ENCODE measurements around the gene PAPPA. TPM values are rescaled to one million over a fixed set of nuclear protein-coding genes. Genes with fewer than 3 reads are reported as not detected.

PAPPA gene
- total and polyA plus RNA-seq, 9 of the 15 experiments (the other 6 are each of a cell fraction or from before 2014, with no cell fraction given): 0.06 to 0.18 (median 0.11) TPM

DNA sequence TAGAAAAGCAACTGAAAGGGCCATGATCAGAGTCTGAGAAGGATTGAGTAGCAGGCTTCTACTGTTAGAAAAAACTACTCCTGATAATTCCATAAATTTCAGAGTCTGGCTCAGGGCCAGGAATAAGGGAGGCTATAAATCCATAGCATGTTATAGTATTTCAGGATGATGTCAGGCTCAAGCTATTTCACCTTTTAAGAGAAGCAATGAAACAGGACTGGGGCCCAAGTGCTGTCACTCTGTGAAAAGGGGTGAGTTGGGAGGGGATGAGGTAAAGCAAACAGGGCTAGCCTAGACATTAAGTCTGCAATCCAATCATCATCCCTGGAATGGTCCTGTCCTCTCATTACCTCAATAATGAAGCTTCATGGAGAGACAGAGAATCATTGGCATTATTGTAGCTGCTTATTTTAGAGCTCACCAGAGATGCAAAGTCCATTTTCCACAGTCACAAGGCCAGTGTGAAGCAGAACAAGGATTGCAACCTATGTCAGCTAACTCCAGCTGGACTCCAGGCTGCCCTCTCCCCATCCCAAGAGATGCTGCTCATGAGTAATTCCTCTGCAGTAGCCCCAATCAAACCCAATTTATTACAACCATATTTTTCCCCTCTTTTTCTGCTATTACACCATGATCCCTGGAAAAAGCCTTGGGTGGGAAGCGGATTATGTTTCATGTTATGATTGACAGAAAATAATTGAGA lies 56.0 kb downstream of the PAPPA start:
- no peak overlapping the region for H3K27ac ChIP-seq (ENCODE audit: extremely low read depth, low read depth, low read length)
- POLR2A ChIA-PET: interaction anchor here (0.6 kb wide), 1 partner anchor 57 kb away, joined by 3 read pairs; no protein-coding TSS in a partner anchor
- FAIRE-seq: no peak

More for the DNA sequence above, 56.0 kb downstream of the PAPPA start:
- intact Hi-C loops (cut with micrococcal nuclease) (loop anchor here (10.0 kb wide), 1 partner anchor 365 kb away; no protein-coding TSS in a partner anchor), in situ Hi-C loops (cut with MboI) (no loop called here)
- H3K79me2 ChIP-seq (ENCODE audit: control insufficient read depth, insufficient read depth, low read length): no peaks in the 10 kb centered on the region
- H3K4me3 ChIP-seq: no peak overlapping the region
- no peaks in the 10 kb centered on the region for H3K36me3 ChIP-seq (ENCODE audit: control insufficient read depth, insufficient read depth, low read length)
- DNase-seq (ENCODE audit: extremely low read depth in 1 of 4, low spot score in 3 of 4): no peak
- 0% methylated on average over 1 of the region's 1 CpG for WGBS (ENCODE audit: insufficient coverage, low coverage, missing lambda C conversion rate)
- no peaks in the 10 kb centered on the region for H4K20me1 ChIP-seq (replicated peaks; ENCODE audit: control insufficient read depth, insufficient read depth, low read length)
- no peak overlapping the region for H3K4me2 ChIP-seq (ENCODE audit: insufficient read depth, low read length)
- no TSS peak for BruUV-seq (replicated peaks)
- no peak for TF ChIP-seq YBX1 (IDR thresholded peaks at IDR 0.05)
- no peak for TF ChIP-seq E2F3 (CRISPR knock-in tag; IDR thresholded peaks at IDR 0.05)
- no peak for TF ChIP-seq GABPB2 (CRISPR knock-in tag; conservative IDR thresholded peaks at IDR 0.05)
- TF ChIP-seq, protein P1, sequence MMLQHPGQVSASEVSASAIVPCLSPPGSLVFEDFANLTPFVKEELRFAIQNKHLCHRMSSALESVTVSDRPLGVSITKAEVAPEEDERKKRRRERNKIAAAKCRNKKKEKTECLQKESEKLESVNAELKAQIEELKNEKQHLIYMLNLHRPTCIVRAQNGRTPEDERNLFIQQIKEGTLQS (IDR thresholded peaks at IDR 0.05): no peak
- TF ChIP-seq, protein P1 (CRISPR knock-in tag; conservative IDR thresholded peaks at IDR 0.05): no peak
- no peak for TF ChIP-seq NCOA6 (IDR thresholded peaks at IDR 0.05)
- no peak for TF ChIP-seq ZFP1 (CRISPR knock-in tag; IDR thresholded peaks at IDR 0.05)
- TF ChIP-seq PPARD (CRISPR knock-in tag; IDR thresholded peaks at IDR 0.05): no peak
- TF ChIP-seq ZNF347 (CRISPR knock-in tag; IDR thresholded peaks at IDR 0.05; ENCODE audit: low read depth): no peak
- no peak for TF ChIP-seq ZNF121 (CRISPR knock-in tag; conservative IDR thresholded peaks at IDR 0.05)
- no peak for TF ChIP-seq RNF2 (IDR thresholded peaks at IDR 0.05)
- no peak for TF ChIP-seq IFI16 (CRISPR knock-in tag; IDR thresholded peaks at IDR 0.05)
- TF ChIP-seq HEY1 (CRISPR knock-in tag; IDR thresholded peaks at IDR 0.05; ENCODE audit: borderline replicate concordance): no peak
- no peak for TF ChIP-seq ZC3H8 (IDR thresholded peaks at IDR 0.05)
- CTCF ChIA-PET (ENCODE audit: low intra/inter-chr PET ratio): no interaction called here
- no peaks in the 10 kb centered on the region for H3K4me1 ChIP-seq (replicated peaks in 1 of 2; ENCODE audit: control insufficient read depth in 2 of 2, insufficient read depth in 2 of 2, low read length in 2 of 2)
- H3K9ac ChIP-seq (ENCODE audit: insufficient read depth in 1 of 2, low read depth in 2 of 2, low read length in 2 of 2): no peak overlapping the region
- H2AFZ ChIP-seq (ENCODE audit: low read depth, low read length): no peak overlapping the region
- no peaks in the 10 kb centered on the region for H3K27me3 ChIP-seq (ENCODE audit: control insufficient read depth in 2 of 2, insufficient read depth in 2 of 2, low read length in 2 of 2)
- no peak for ATAC-seq
- H3K9me1 ChIP-seq (ENCODE audit: control insufficient read depth, insufficient read depth, low read length): no peaks in the 10 kb centered on the region
- H3K9me3 ChIP-seq (replicated peaks; ENCODE audit: control insufficient read depth, insufficient read depth, low read depth, low read length): no peaks in the 10 kb centered on the region
